Parathyroid adenoma (tissue), 2 donors: Measurements from ENCODE around the gene ZNF384.

Source experiments
- H2AFZ ChIP-seq: fragments of 300-600 bp; sonication (generic); one replicate; pipeline ENCODE4 v1.7.0; 2017; ENCODE audit warnings: antibody characterized with exemption, mild to moderate bottlenecking
- H3K27ac ChIP-seq: fragments of 300-600 bp; sonication (generic); one replicate; pipeline ENCODE4 v1.7.0; 2017
- H3K27me3 ChIP-seq: fragments of 300-600 bp; sonication (generic); one replicate; pipeline ENCODE4 v1.7.0; 2017; ENCODE audit warnings: low read length; ENCODE audit not compliant: control insufficient read depth, insufficient read depth
- H3K36me3 ChIP-seq: fragments of 300-600 bp; sonication (generic); one replicate; pipeline ENCODE4 v1.7.0; 2017; ENCODE audit warnings: low read length; ENCODE audit not compliant: control insufficient read depth, insufficient read depth
- H3K4me1 ChIP-seq: fragments of 300-600 bp; sonication (generic); one replicate; pipeline ENCODE4 v1.7.0; 2017; ENCODE audit warnings: control low read depth
- H3K4me2 ChIP-seq: fragments of 300-600 bp; sonication (generic); one replicate; pipeline ENCODE4 v1.7.0; 2017; ENCODE audit warnings: low read length
- H3K4me3 ChIP-seq: fragments of 300-600 bp; sonication (generic); one replicate; pipeline ENCODE4 v1.7.0; 2017; ENCODE audit warnings: low read depth, low read length
- H3K79me2 ChIP-seq: fragments of 300-600 bp; sonication (generic); one replicate; pipeline ENCODE4 v1.7.0; 2017; ENCODE audit warnings: control low read depth
- H3K9ac ChIP-seq: fragments of 300-600 bp; sonication (generic); one replicate; pipeline ENCODE4 v1.7.0; 2017; ENCODE audit warnings: mild to moderate bottlenecking
- H3K9me3 ChIP-seq: fragments of 300-600 bp; sonication (generic); one replicate; pipeline ENCODE4 v1.7.0; 2017; ENCODE audit warnings: low read length; ENCODE audit not compliant: control insufficient read depth
- TF ChIP-seq, protein P1 (sequence below): fragments of 300-600 bp; sonication (generic); IDR thresholded peaks from one replicate; pipeline ENCODE4 v1.7.0; 2017; ENCODE audit warnings: antibody characterized with exemption, mild to moderate bottlenecking
- donor health status: primary hyperparathyroidism.

ZNF384 gene

DNA sequence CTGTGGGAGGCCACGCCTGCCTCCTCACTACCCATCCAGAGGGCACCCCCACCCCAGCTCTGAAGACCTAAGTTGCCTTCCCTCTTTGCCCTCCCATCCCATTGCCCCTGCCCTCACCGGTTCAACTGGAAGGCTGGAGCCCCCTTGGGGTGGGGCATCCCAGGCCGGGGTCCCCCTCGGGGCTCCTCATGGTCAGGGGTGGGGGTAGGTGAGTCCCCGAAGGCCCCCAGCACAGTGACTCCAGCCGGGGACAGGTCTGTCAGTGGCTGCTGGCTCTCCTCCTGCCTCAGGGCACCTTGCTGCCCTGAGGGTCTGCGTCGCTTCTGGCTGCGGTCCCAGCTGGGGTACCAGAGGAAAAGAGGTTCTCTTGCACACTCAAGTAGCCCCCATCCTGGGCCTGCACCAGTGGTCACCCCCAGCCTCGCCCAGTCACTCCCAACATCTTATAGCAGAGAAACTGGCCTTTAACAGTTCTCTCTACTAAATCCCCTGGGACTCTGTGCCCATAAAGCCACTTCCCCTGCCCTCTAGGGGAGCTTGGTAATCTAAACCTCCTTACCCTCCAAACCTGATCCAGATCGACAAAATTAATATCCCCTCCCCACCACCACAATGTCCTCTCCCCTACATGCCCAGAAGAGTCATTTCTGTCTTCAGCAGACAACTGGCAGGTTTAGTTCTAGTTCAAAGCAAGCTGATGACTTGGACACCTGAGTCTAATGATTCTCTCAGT, 6.3 kb upstream of the ZNF384 start:
- H3K79me2 ChIP-seq = no peaks in the 10 kb centered on the region
- TF ChIP-seq, protein P1, sequence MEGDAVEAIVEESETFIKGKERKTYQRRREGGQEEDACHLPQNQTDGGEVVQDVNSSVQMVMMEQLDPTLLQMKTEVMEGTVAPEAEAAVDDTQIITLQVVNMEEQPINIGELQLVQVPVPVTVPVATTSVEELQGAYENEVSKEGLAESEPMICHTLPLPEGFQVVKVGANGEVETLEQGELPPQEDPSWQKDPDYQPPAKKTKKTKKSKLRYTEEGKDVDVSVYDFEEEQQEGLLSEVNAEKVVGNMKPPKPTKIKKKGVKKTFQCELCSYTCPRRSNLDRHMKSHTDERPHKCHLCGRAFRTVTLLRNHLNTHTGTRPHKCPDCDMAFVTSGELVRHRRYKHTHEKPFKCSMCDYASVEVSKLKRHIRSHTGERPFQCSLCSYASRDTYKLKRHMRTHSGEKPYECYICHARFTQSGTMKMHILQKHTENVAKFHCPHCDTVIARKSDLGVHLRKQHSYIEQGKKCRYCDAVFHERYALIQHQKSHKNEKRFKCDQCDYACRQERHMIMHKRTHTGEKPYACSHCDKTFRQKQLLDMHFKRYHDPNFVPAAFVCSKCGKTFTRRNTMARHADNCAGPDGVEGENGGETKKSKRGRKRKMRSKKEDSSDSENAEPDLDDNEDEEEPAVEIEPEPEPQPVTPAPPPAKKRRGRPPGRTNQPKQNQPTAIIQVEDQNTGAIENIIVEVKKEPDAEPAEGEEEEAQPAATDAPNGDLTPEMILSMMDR = no peak
- H3K27ac ChIP-seq = no peak overlapping the region
- H3K27me3 ChIP-seq = no peaks in the 10 kb centered on the region
- no peak overlapping the region for H3K4me3 ChIP-seq
- no peaks in the 10 kb centered on the region for H3K9me3 ChIP-seq
- H2AFZ ChIP-seq = no peak overlapping the region
- no peak overlapping the region for H3K4me2 ChIP-seq
- H3K9ac ChIP-seq = no peak overlapping the region
- H3K4me1 ChIP-seq = no peaks in the 10 kb centered on the region
- H3K36me3 ChIP-seq = no peaks in the 10 kb centered on the region

DNA sequence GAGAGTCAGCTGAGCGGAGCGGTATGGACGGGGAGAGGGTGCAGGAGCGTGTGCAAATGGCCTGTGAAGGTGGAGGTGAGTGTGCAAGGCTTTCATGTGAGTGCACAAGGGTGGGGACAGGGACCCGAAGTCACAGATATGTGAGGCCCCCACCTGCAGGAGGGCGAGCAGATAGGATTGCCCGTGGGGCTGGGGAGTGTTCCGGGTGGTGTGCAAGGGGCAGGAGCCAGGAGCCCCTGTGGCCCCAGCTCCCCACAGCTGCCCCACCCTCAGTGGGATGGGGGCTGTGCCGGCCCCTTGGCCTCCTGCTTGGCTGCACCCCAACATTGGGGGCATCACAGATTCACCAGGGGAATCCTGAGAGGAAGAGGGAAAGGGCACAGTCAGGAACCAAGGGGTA, 5.5 kb upstream of the ZNF384 start:
- no peak overlapping the region for H3K27ac ChIP-seq
- H3K9me3 ChIP-seq = no peaks in the 10 kb centered on the region
- peaks cover 2% of the 10 kb centered on the region for H3K79me2 ChIP-seq
- no peak overlapping the region for H3K9ac ChIP-seq
- no peaks in the 10 kb centered on the region for H3K36me3 ChIP-seq
- no peak overlapping the region for H2AFZ ChIP-seq
- H3K4me3 ChIP-seq = no peak overlapping the region
- TF ChIP-seq, protein P1 = no peak
- H3K27me3 ChIP-seq = no peaks in the 10 kb centered on the region
- H3K4me2 ChIP-seq = no peak overlapping the region
- H3K4me1 ChIP-seq = no peaks in the 10 kb centered on the region

DNA sequence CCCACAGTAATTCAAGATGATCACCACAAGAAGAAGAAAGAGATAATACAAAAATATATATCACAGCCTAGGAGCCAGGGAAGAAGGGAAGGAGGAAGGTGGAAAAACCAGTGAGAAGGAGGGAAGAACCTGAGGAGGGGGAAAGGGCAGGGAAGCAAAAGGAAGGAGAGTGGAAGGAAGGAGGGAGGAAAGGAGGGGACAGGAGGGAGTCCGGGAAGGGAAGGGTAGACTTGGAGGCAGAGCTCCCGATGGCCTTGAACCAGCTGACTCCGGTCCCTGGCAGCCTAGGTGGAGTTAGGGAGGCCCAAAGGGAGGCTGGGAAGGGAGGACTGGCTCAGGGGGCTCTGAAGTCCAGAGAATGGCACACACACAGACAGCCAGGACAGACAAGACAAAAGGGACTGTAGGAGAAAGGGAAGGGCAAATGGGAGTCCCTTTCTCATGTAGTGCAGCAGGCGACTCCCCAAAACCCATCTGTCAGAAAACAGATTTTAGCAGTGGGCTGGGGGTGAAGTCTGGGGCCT, 4.7 kb upstream of the ZNF384 start:
- no peak overlapping the region for H3K4me3 ChIP-seq
- no peak overlapping the region for H3K27ac ChIP-seq
- H2AFZ ChIP-seq = no peak overlapping the region
- H3K36me3 ChIP-seq = no peaks in the 10 kb centered on the region
- H3K9me3 ChIP-seq = no peaks in the 10 kb centered on the region
- TF ChIP-seq, protein P1 = no peak
- peaks cover 2% of the 10 kb centered on the region for H3K79me2 ChIP-seq
- H3K27me3 ChIP-seq = no peaks in the 10 kb centered on the region
- no peak overlapping the region for H3K4me2 ChIP-seq
- no peak overlapping the region for H3K9ac ChIP-seq
- no peaks in the 10 kb centered on the region for H3K4me1 ChIP-seq

DNA sequence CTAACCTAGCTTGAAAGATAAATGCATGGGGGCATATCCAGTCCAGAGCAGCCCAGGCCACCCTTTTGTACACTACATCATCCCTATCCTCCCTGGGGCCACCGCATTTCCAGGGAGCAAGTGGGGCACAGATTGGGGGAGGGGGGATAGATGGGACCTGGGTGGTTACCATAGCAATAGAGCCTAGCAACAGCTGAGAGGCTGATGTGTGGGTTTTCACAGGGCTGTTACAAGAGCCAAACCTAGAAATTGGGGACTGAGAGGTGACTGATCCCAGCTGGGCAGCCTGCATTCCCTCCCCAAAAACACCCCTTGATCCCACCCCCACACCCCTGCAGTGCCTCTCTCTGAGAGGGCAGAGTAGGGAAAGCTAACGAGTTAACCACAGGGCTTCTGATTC, 3.7 kb upstream of the ZNF384 start:
- Histone ChIP-seq H3K9ac (no peak overlapping the region), H2AFZ (no peak overlapping the region), H3K4me1 (peaks cover 6% of the 10 kb centered on the region)

More for the DNA sequence above, 3.7 kb upstream of the ZNF384 start:
- Histone ChIP-seq H3K36me3 (no peaks in the 10 kb centered on the region), H3K79me2 (peaks cover 2% of the 10 kb centered on the region), H3K4me3 (no peak overlapping the region), H3K9me3 (no peaks in the 10 kb centered on the region), H3K4me2 (no peak overlapping the region), H3K27ac (no peak overlapping the region), H3K27me3 (no peaks in the 10 kb centered on the region)
- TF ChIP-seq, protein P1 = no peak
